Adrenal gland (tissue), 5 donors: ENCODE data around the gene PDGFRA.

ENCODE experiments used
- POLR2A ChIP-seq, 2 donors: fragments of 450-650 bp; IDR thresholded peaks; one replicate each; pipeline ENCODE4 v1.6.1; 2017; ENCODE audit warnings: antibody characterized with exemption in 2 of 2, mild to moderate bottlenecking in 2 of 2, moderate library complexity in 1 of 2
- TF ChIP-seq, protein P1 (sequence below), 6 experiments: fragments of 450-650 bp in 4 of 6; fragments of 200-600 bp in 2 of 6; sonication (generic) in 1 of 6; IDR thresholded peaks; 1 replicate in 5 of 6; 2 replicates in 1 of 6; pipeline versions ENCODE4 v1.5.1 to v1.8.0; 2016 to 2021; ENCODE audit warnings: antibody characterized with exemption in 6 of 6, mild to moderate bottlenecking in 2 of 6, moderate library complexity in 1 of 6
- donor health status: DM: no; HTN: no; CAD: no.

DNA sequence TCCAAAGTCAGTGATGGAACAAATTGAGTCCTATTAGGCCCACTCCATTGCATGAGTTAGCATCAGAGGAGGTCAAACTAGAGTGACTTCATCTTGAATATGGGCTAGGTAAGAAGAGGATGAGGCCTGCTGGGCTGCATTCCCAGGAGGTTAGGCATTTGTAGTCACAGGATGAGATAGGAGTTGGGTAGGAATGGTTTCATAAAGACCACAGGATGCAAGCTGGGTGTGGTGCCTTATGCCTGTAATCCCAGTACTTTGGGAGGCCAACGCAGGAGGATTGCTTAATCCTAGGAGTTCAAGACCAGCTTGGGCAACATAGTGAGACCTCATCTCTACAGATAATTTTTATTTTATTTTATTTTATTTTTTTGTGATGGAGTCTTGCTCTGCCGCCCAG lies 26.8 kb downstream of the PDGFRA start:
- TF ChIP-seq, protein P1, sequence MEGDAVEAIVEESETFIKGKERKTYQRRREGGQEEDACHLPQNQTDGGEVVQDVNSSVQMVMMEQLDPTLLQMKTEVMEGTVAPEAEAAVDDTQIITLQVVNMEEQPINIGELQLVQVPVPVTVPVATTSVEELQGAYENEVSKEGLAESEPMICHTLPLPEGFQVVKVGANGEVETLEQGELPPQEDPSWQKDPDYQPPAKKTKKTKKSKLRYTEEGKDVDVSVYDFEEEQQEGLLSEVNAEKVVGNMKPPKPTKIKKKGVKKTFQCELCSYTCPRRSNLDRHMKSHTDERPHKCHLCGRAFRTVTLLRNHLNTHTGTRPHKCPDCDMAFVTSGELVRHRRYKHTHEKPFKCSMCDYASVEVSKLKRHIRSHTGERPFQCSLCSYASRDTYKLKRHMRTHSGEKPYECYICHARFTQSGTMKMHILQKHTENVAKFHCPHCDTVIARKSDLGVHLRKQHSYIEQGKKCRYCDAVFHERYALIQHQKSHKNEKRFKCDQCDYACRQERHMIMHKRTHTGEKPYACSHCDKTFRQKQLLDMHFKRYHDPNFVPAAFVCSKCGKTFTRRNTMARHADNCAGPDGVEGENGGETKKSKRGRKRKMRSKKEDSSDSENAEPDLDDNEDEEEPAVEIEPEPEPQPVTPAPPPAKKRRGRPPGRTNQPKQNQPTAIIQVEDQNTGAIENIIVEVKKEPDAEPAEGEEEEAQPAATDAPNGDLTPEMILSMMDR (IDR thresholded peaks at IDR 0.05): no peak
- TF ChIP-seq POLR2A (IDR thresholded peaks at IDR 0.05): no peak
